GM13976 (cell line): ENCODE measurements around the gene FYN.

Experiments used
- DNase-seq: peaks from one replicate; pipeline ENCODE4 v3.0.0; 2012; ENCODE audit warnings: low spot score
- CTCF ChIP-seq: IDR thresholded peaks from 2 replicates; pipeline ENCODE4 v1.5.1; 2012; ENCODE audit warnings: borderline replicate concordance, mild to moderate bottlenecking; ENCODE audit not compliant: insufficient read depth; ENCODE audit errors: extremely low read depth, missing control alignments, control extremely low read depth
- in situ Hi-C: fragments of 300-500 bp; cut with MboI; formaldehyde crosslinking; loops from one replicate; pipeline ENCODE4 v1.12.0; 2022; ENCODE audit warnings: low sequenced_read_pairs, mixed read lengths, inconsistent platforms; ENCODE audit not compliant: unreplicated experiment

The FYN gene

GRCh38 chr6:111842891-111843290 is 30.4 kb downstream of the FYN start:
- no peak for TF ChIP-seq CTCF
- DNase-seq, result no peak
- in situ Hi-C loops, result no loop called here

GRCh38 chr6:111842271-111842822 is 30.9 kb downstream of the FYN start:
- no peak for DNase-seq
- TF ChIP-seq CTCF, result no peak
- in situ Hi-C loops, result no loop called here

GRCh38 chr6:111841822-111842221 is 31.4 kb downstream of the FYN start:
- no peak for TF ChIP-seq CTCF
- DNase-seq, result no peak
- in situ Hi-C loops, result no loop called here

GRCh38 chr6:111840803-111841202 is 32.4 kb downstream of the FYN start:
- no peak for TF ChIP-seq CTCF
- in situ Hi-C loops, result no loop called here
- DNase-seq, result no peak

- in situ Hi-C loops, result no loop called here
- DNase-seq, result no peak
- TF ChIP-seq CTCF, result no peak
These were observed 34.3 kb downstream of the FYN start for GRCh38 chr6:111838749-111839484.

- no peak for TF ChIP-seq CTCF
- no peak for DNase-seq
- in situ Hi-C loops, result no loop called here
These were observed 35.4 kb downstream of the FYN start for GRCh38 chr6:111837641-111838500.
